Activated gamma-delta T cell treated with Interleukin-2 at 50 U/mL for 16 hours (primary cell): ENCODE results near the gene SLC29A4.
"Not testable (repeated sequence)": the region's sequence is repeated elsewhere in the genome, so short reads cannot be mapped to it uniquely, and the experiment has no call there.

Experiments
- DNase-seq: peaks from one replicate; pipeline ENCODE4 v3.0.0-alpha.2; 2020

Gene SLC29A4

DNA sequence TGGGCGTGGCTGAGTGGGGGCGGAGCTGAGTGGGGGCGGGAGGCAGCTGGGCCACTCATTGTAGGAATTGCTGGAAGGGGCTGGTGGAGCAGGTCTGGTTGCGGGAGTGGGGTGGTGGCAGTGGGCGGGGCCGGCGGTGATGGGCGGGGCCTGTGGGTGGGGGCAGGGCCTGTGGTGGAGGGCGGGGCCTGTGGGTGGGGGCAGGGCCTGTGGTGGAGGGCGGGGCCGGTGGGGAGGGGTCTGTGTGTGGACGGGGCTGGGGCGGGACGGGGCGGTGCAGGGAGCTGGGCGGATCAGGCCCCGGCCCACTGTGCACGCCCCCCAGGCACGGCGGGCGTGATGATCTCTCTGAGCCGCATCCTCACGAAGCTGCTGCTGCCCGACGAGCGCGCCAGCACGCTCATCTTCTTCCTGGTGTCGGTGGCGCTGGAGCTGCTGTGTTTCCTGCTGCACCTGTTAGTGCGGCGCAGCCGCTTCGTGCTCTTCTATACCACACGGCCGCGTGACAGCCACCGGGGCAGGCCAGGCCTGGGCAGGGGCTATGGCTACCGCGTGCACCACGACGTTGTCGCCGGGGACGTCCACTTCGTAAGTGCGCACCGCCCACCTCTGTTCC, 14.0 kb downstream of the SLC29A4 start:
- DNase-seq: peak; percentile 63

DNA sequence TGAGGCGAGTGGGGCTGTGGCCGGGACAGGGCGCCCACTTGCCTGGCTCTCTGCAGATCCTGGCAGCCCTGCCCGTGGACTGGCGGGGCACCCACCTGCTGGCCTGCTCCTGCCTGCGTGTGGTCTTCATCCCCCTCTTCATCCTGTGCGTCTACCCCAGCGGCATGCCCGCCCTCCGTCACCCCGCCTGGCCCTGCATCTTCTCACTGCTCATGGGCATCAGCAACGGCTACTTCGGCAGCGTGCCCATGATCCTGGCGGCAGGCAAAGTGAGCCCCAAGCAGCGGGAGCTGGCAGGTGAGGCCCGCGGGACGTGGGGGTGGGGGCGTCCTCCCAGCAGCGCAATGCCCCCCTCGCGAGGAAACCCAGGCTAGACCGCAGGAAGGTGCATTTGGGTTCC, 17.6 kb downstream of the SLC29A4 start:
- DNase-seq: no peak

GRCh38 chr7:5302577-5302976, 19.8 kb downstream of the SLC29A4 start:
- no peak for DNase-seq

GRCh38 chr7:5303061-5303460, 20.3 kb downstream of the SLC29A4 start:
- DNase-seq: no peak

- no peak for DNase-seq
These were observed 21.1 kb downstream of the SLC29A4 start for GRCh38 chr7:5303591-5304505.

- DNase-seq: not testable (repeated sequence)
These were observed 22.3 kb downstream of the SLC29A4 start for GRCh38 chr7:5305050-5305449.

- not testable (repeated sequence) for DNase-seq
These were observed 24.7 kb downstream of the SLC29A4 start for GRCh38 chr7:5307221-5308142.

DNA sequence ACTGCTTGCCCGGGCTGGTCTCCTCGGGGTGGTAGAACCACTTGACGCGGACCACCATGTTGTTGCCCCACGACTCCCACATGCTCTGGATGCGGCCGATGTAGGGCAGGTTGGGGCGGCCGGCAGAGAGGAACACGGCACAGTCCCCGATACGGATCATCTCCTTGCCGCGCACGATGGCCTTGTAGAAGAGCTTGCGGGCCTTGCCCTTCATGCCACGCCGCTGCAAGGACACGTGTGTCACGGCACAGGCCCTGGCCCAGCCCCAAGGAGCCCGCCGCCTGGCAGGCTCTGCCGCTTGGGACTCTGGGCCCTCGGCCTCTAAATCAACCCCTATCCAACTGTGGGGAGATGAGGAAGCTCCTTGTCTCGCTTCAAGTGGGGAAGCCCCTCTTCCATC, 26.4 kb downstream of the SLC29A4 start:
- no peak for DNase-seq

GRCh38 chr7:5310822-5311405, 28.2 kb downstream of the SLC29A4 start:
- no peak for DNase-seq

GRCh38 chr7:5312276-5313070, 29.7 kb downstream of the SLC29A4 start:
- DNase-seq: not testable (repeated sequence)

GRCh38 chr7:5313076-5313885, 30.5 kb downstream of the SLC29A4 start:
- DNase-seq: not testable (repeated sequence)

DNA sequence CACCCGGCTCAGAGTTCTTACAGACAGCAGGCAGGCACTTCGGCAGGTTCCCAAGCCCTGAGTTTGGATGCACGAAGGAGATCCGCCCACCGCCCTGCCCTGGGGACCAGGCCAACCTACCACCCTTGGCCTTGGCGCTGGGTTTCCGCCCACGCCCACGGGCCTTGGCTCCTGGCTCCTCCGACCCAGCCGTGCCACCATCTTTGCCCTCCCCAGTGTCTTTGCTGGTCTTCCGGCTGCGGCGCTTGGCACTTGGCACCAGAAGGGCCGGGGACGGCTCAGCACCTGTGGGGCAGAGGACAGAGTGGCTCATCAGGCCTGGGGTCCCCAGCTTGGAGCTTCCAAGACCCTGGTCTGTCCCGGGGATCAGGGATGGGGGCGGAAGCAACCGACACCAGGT, 32.1 kb downstream of the SLC29A4 start:
- no peak for DNase-seq

DNA sequence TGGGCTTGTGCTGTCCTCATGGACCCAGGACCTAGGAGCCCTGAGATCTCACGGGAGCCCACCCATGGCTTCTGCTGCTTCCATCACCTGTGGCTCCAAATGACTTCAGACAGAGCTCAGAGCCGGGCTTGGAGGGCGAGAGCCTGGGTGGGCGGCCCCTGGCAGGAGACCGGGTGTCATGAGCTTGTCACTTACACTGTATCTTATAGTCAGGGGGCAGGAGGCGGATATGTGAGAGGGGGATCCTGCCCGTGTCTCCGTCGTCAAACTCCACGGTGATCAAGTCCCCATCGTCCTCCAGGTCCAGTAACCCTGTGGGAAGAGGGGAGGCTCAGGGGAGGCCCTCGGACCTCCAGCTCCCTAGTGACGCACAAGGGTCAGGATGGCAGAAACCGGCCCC, 33.0 kb downstream of the SLC29A4 start:
- DNase-seq: no peak

- DNase-seq: not testable (repeated sequence)
These were observed 35.9 kb downstream of the SLC29A4 start for GRCh38 chr7:5318613-5319012.

- no peak for DNase-seq
These were observed 37.6 kb downstream of the SLC29A4 start for GRCh38 chr7:5320391-5320790.

GRCh38 chr7:5320802-5321396, 38.2 kb downstream of the SLC29A4 start:
- DNase-seq: no peak

DNA sequence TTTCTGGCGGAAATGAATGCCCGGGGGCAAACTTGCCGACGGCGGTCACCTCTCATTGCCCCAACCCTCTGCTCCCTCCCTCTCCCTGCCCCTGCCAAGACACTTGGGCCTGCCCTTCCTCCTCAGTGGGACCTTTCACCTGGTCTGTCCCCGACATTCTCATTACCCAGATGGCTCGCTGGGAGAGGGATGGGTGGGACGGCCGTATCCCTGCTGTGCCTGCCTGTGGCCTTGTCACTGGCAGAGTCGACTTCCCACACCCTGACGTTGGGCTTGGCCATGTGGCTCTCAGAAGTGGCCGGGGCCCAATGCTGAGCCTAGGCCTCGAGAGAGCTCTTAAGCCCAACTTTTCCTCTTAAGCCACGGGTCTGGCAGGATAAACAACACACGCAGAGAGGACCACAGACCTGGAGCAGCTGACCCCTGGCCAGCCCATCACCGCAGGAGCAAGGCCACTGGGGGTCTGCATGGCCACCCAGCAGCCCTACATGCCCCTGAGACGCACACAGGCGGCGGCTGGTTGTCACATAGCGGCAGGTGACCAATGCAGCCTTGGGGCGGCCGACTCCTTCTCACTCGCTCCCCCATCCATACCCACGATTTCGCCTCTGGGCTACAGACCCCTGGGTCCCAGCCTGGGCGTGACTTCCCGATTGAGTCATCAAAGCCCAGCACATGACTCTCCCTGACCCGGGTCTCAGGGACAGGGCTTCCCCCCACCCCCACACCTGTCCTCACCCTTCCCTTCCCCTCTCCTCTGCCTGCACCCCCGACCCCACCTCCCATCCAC, 40.1 kb downstream of the SLC29A4 start:
- no peak for DNase-seq

- not testable (repeated sequence) for DNase-seq
These were observed 41.3 kb downstream of the SLC29A4 start for GRCh38 chr7:5323800-5324781.
